Measurements from ENCODE around the gene PLSCR4.

PLSCR4 gene

GRCh38 chr3:146162561-146162960 lies 88.3 kb downstream of the PLSCR4 start:
- TF ChIP-seq ZNF121 (tag by site-specific recombination; IDR thresholded peaks at IDR 0.05) (no peak), ZNF335 (tag by site-specific recombination; conservative IDR thresholded peaks at IDR 0.05) (no peak), PRDM10 (tag by site-specific recombination; IDR thresholded peaks at IDR 0.05) (no peak), MYNN (tag by site-specific recombination; IDR thresholded peaks at IDR 0.05; ENCODE audit: borderline replicate concordance) (no peak), TCF7L2 (IDR thresholded peaks at IDR 0.05; ENCODE audit: borderline replicate concordance, low read depth, low read length) (no peak), ZNF791 (tag by site-specific recombination; IDR thresholded peaks at IDR 0.05) (no peak), KLF10 (tag by site-specific recombination; IDR thresholded peaks at IDR 0.05) (no peak), ZNF843 (tag by site-specific recombination; IDR thresholded peaks at IDR 0.05) (no peak), ZFP37 (tag by site-specific recombination; IDR thresholded peaks at IDR 0.05) (no peak), RBAK (tag by site-specific recombination; IDR thresholded peaks at IDR 0.05) (no peak), SCRT1 (tag by site-specific recombination; IDR thresholded peaks at IDR 0.05; ENCODE audit: borderline replicate concordance) (no peak), ZNF677 (tag by site-specific recombination; IDR thresholded peaks at IDR 0.05) (no peak), REST (tag by site-specific recombination; IDR thresholded peaks at IDR 0.05) (no peak), ZNF48 (tag by site-specific recombination; IDR thresholded peaks at IDR 0.05) (no peak)
- no peaks in the 10 kb centered on the region for H3K36me3 ChIP-seq (ENCODE audit: control insufficient read depth in 2 of 2, insufficient read depth in 1 of 2, low read length in 2 of 2)
- H3K27ac ChIP-seq (ENCODE audit: extremely low read depth, low read depth, low read length) = no peak overlapping the region
- no peak overlapping the region for H3K4me3 ChIP-seq (ENCODE audit: low read depth, low read length)
- POLR2A ChIA-PET = no interaction called here
- H3K9me3 ChIP-seq (ENCODE audit: control insufficient read depth, insufficient read depth, low read depth, low read length) = no peaks in the 10 kb centered on the region
- H3K4me1 ChIP-seq (ENCODE audit: control insufficient read depth, insufficient read depth, low read length) = peaks cover 5% of the 10 kb centered on the region; the same call in 1 of the 2 replicates
- CTCF ChIA-PET = interaction anchor here (0.7 to 2.8 kb wide), 3 partner anchors 27 to 128 kb away, joined by 4 to 9 read pairs (median 7); no protein-coding TSS in a partner anchor

GRCh38 chr3:146161663-146162002 lies 89.3 kb downstream of the PLSCR4 start:
- peak overlapping the region; percentile 91 for H3K27ac ChIP-seq (ENCODE audit: extremely low read depth, low read depth, low read length)
- POLR2A ChIA-PET = interaction anchor here (1.1 to 1.4 kb wide), 2 partner anchors 9 to 96 kb away, joined by 3 to 4 read pairs; no protein-coding TSS in a partner anchor
- peak overlapping the region; percentile 81 for H3K4me3 ChIP-seq (ENCODE audit: low read depth, low read length)
- TF ChIP-seq ZNF639 (tag by site-specific recombination; IDR thresholded peaks at IDR 0.05) = no peak
- peak; percentile 46; the same call in 1 of the 2 replicates for TF ChIP-seq ZNF335 (tag by site-specific recombination; conservative IDR thresholded peaks at IDR 0.05)
- TF ChIP-seq ZNF239 (tag by site-specific recombination; IDR thresholded peaks at IDR 0.05) = no peak
- no peak for TF ChIP-seq ZNF530 (tag by site-specific recombination; IDR thresholded peaks at IDR 0.05; ENCODE audit: low read depth)
- no peak for TF ChIP-seq ZFP69B (tag by site-specific recombination; IDR thresholded peaks at IDR 0.05)
- TF ChIP-seq IKZF3 (tag by site-specific recombination; IDR thresholded peaks at IDR 0.05) = no peak
- no peak for TF ChIP-seq ZNF221 (tag by site-specific recombination; IDR thresholded peaks at IDR 0.05; ENCODE audit: borderline replicate concordance)
- no peak for TF ChIP-seq ZNF768 (tag by site-specific recombination; IDR thresholded peaks at IDR 0.05)
- peak; percentile 29; the same call in 1 of the 2 replicates for TF ChIP-seq ZNF341 (tag by site-specific recombination; IDR thresholded peaks at IDR 0.05; ENCODE audit: low read depth)
- no peak for TF ChIP-seq ZNF274 (IDR thresholded peaks at IDR 0.05; ENCODE audit: low read length)
- no peak for TF ChIP-seq ZNF274 (tag by site-specific recombination; IDR thresholded peaks at IDR 0.05; ENCODE audit: borderline replicate concordance)
- TF ChIP-seq ZNF449 (tag by site-specific recombination; IDR thresholded peaks at IDR 0.05) = peak; percentile 83
- TF ChIP-seq SCRT2 (tag by site-specific recombination; IDR thresholded peaks at IDR 0.05) = no peak

More at GRCh38 chr3:146161663-146162002, 89.3 kb downstream of the PLSCR4 start:
- H3K9me3 ChIP-seq (ENCODE audit: control insufficient read depth, insufficient read depth, low read depth, low read length) = no peaks in the 10 kb centered on the region
- no peaks in the 10 kb centered on the region for H3K36me3 ChIP-seq (ENCODE audit: control insufficient read depth in 2 of 2, insufficient read depth in 1 of 2, low read length in 2 of 2)
- CTCF ChIA-PET = interaction anchor here (0.8 to 2.8 kb wide), 3 partner anchors 26 to 96 kb away, joined by 4 to 9 read pairs (median 7); no protein-coding TSS in a partner anchor
- H3K4me1 ChIP-seq (ENCODE audit: control insufficient read depth, insufficient read depth, low read length) = peaks cover 6% of the 10 kb centered on the region; the same call in 1 of the 2 replicates
